Epidermal melanocyte (primary cell): Measurements from ENCODE around the gene QRFP.
A peak's percentile ranks its signal among the peaks of the same experiment; 100 is the strongest.

Experiments used
- DNase-seq: peaks from one replicate; pipeline ENCODE4 v3.0.0; 2011; ENCODE audit warnings: low spot score; ENCODE audit not compliant: insufficient read length

Gene QRFP

DNA sequence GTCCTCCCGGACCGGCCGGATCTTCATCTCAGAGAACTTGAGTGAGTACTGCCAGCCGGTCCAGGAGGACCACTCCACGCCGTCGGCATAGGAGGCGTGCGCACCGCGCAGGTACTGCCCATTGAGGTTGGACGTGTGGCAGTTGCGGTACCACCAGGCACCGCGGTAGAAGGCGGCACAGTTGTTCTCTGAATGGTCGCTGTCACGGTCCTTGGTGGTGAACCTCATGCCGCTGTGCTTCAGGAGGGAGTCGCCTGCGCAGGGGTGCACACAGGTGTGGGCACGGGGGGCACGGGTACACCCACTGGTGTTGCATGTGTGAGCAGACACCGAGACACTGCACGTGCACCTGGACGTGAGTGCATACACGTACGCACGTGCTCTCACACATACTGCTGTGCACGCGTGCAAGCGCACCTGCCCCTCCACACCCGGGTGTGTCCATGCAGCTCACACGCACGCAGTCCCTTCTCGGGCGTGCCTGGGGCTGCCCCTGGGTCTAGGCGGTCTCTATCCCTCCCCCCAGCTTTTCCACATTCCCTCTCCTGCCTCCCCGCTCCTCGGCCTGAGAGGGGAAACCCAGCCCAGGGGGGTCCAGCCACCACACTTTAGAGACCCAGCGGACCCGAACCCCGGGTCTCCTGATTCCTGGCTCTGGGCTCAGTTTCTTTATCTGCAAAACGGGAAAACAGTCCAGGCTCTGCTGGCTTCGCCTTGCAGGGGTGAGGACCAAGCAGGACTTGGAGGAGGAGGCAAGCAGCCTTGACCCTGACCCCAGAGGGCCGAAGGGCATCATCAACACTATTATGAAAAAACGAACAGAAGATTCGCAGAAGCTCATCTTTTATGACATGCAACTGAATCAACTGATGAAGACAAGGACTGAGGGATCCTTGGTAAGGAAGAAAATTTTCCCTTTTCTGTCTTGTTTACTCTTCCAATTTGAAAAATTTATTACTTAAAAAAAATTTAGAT, 7.7 kb upstream of the QRFP start:
- DNase-seq: no peak

DNA sequence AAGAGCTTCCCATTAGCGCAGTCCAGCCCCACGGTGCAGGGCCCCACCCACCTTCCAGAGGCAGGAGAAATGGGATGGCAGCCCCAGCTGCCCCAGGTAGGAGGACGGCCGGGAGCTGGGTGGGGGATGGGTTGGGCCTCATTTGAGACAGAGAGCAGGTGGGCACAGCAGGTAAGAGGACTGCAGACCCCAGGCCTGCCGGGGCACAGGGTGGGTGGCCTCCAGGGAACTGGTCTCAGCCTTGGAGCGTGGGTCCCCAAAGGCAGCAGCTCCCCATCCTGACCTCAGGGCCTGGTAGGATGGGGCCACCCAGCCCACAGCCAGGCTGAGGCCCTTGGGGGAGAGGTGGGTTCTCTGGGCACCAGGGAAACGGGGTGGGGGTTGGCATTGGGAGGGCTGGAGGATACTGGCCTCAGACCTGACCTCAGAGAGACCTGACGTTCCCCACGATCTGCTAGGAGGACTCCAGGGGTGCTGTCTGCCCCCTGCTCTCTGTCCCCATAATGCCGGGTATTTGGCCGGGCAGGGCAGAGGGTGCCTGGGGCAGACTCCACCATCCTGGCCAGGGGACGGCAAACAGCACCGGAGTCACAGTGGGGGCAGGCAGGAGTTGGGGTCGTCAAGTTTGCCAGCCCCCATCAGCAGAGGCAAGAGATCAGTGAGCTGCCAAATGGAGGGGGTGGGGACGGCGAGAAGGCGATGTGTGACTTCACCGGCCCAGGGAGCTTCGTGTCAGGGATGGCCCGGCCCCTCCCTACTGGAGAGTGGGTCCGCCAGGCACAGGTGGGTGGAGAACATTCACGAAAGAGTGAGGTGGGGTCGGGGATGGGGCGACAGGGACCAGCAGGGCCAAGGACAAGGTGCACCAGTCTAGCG, 6.8 kb upstream of the QRFP start:
- DNase-seq: no peak

DNA sequence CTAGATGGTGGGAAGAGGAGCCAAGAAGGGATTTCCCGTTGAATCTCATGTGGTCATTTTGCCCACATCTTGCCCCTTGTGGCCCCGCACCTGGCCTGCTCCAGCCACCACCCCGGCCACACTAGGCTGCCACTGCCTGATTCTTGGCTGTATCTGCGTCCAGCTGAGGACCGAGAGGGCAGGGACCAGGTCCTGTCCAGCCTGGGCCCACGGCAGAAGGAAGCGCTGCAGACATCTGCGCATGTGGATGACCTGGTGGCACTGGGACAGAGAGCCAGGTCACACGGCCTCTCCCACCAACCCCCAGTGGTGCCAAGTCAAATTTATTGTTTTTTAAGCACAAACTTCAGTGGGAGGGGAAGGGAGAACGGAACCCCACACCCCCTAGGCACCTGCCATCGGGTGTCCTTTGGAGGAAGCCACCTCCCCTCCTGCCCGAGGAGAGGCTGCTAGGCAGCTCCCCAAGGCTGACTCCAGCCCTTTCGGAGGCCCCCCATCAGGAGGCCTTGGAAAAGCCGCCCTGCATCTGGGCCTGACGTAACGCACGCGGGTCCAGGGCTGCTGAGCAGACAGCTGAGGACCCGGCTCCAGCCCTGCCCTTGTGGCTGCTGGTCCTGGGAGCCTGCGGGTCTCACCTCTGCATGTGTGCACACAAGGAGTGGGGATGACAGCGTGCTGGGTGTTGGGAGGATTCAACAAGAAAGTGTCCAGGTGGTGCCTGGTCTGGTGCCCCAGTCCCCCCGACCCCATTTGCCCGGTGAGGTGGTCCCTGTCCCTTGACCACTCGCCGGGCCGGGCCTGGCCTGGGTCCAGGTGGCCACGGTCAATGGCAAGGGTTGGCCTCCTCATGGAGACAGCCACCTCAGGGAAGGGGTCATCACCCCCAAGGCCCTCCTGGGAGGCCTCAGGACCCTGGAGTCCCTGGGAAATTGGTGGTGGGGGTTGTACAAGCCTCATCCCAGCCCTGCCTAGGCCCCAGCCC, 5.9 kb upstream of the QRFP start:
- DNase-seq: no peak

DNA sequence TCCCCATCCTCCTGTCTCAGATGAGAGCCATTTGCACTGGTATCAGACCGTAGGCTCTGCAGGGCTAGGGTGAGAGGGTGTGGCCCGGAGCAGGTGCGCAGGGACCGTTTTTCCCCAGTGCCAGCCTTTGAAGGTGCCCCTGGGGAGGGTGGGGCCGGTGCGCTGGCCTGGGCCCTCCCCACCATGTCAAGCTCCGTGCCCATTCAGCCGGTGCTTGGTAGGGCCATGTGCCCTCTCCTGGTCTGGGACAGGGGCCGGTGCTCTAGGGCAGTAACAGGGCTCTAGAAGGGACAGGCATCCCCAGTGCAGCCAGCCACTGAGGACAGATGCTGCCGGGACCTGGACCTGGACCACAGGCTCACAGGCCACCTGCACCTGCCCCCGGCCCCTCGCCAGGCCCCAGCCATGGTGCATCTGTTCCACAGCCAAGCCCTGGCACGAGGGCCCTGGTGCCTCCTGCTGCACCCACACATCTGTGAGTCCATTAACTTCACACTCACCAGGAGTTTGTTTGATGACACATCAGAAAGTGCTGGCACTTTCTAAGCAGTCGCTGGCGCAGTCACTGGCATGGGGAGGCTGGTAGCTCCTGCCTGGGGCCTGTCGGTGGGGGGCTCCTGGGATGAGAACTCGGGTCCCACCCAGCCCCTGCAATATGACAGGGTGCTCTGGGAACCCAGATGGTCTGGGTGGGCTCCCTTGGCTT, 5.0 kb upstream of the QRFP start:
- no peak for DNase-seq

DNA sequence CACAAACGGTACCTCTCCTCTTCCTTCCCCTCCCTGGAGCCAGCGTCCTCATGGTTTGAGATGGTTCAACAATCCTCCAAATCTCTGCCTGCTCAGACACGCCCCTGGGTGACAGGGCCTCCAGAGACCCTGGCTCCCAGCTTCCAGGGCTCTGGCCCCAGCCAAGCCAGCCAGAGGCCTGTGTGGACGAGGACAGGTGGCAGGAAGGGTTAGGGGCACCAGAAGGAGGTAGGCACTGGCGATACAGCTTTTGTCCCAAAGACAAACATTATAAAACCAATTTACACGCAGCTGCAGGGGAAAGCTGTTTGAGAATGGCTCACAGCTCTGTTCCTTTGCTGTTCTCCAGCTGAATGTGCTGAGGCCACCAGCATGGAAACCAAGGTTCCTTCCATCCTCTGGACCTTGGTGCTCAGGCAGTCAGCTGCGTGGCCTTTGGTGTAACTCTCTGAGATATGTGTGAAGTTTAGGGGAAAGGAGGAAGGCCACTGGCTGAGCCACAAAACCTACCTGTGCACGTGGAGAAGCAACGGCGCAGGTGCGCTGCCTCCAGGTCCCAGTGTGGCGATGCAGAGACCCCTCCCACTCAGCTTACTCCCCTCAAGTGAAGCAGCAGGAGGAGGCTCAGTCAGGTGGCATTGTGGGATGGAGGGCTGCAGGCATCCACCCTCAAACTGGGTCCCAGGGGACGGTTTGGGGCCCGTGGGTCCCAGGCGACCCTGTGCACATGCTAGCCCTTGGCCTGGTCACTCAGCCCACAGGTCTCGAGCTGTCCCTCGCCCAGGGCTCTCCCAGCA, 4.3 kb upstream of the QRFP start:
- no peak for DNase-seq

DNA sequence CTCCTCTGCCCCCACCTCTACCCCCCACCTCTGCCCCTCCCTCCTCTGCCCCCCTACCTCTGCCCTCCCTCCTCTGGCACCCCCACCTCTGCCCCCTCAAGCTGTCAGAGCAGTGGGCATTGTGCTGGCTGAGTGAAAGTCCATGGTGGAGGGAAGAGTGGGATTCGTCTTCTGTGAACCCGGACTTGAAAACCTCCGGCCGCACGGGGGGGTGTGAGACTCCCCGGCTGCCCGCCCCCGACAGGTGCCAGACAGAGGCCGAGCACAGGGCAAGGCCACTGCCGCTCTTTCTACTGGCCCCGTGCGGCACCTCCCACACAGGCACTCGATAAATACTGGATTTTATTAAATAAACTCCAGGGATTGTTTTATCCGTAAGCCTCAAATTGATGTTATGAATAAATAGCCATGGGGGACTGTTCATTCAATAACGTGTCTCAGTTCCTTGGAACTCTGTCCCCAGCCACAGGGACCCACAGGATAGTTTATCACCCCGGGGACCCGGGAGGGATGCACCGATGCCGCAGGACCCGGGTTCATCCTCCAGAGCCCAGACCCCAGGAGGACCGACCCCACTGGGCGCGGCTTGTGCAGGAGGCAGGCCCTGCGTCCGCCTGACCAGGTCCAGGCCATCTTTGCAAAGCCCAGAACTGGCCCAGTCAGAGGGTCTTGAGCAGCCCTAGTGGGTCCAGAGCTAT, 2.6 kb upstream of the QRFP start:
- no peak for DNase-seq

DNA sequence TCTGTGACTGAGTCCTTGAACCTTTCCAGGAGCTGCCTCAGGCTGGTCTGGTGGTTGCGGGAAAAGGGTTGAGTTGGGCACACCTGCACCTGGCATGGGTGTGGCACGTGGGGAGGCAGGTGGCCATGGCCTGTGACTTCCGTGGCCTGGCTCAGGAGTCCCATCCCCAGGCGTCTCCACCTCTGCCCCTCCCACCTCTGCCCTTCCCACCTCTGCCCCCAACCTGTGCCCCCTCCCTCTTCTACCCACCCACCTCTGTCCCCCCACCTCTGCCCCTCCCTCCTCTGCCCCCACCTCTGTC, 1.9 kb upstream of the QRFP start:
- no peak for DNase-seq

DNA sequence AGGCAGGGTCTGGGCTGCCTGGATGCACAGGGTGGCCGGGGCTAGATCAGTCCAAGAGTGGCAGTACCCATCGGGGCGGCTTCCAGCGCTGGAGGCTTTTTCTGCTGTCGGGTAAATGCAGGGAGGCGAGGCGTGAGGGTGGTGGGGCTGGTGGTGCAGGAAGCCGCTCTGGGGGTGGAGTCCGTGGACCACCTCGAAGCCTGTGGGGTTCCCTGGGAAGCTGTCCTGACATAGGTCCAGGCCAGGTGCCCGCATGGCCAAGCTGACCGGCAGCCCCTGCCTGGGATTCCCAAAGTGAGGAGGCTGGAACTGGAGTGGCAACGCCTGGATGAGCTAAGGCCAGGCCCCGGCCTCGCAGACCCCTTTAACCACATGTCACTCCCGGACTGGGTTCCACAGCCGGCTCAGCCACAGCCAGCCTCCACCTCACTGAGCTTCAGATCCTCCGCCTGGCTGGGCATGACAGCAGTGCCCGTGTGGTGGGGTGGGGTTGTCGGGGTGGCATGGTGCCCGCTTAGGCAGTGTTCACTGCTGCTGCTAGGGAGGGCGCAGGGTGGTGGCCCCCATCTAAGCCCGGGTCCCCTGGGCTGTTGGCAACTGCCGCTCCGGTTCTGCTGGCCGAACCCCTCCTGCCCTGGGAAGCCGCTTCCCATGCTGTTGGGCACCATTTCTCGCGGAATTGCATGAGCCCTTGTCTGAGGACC, 1.4 kb upstream of the QRFP start:
- DNase-seq: no peak

DNA sequence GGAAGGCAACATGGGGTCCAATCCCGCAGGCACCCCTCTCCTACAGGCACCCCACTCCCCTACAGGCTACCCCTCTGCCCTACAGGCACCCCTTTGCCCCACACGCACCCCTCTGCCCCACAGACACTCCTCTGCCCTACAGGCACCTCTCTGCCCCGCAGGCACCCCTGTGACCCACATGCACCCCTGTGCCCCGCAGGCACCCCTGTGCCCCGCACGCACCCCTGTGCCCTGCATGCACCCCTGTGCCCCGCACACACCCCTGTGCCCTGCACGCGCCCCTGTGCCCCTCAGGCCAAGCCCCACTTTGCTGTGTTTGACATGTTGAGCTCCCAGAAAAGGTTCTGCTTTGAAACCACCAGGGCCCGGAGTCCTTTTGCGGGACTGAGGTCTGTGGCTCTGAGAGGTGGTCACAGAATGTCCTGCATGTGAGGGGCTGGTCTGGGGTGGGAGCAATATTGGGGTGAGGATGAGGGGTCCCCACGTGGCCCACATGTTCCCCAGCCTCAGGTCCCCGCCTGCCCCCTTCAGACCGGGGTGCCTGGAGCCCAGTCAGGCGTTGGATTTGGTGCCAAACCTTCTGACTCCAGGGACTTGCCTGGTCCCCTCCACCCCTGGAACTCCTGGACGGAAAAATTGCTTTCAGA, 616 bp upstream of the QRFP start:
- DNase-seq: no peak

DNA sequence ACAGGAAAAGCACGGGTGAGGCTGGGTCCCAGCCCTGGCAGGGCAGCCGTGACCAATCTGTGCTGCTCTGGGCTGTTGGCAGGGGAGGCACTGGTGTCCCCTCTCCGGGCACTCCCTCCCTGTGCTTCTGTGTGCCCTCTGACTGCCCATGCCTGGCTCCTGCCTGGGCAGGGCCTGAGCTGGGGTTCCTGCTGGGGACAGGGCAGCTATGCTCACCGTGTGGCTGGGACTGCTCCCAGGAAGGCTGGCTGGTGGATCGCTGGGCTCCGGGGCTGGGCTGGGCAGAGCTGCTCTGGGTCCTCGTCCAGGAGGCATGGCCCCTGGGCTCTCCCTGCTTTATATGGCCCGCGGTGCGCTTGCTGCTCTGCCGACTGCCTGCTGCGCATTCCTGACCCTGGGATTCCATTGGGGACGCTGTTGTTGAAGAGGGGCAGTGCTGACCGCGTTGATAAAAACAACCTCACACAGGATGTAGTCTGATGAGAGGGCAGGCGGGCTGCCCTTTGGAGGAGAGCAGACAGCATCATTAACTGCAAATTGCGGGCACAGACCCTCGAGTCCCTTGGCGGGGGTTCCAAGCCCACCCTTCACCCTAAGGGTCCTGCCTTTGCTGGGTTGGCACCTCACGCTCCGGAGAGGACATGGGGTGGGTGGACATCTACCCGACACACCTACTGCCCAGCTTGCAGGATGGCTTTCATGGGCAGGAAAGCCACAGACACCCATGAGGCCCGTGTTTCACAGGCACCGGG, 955 bp downstream of the QRFP start:
- no peak for DNase-seq

DNA sequence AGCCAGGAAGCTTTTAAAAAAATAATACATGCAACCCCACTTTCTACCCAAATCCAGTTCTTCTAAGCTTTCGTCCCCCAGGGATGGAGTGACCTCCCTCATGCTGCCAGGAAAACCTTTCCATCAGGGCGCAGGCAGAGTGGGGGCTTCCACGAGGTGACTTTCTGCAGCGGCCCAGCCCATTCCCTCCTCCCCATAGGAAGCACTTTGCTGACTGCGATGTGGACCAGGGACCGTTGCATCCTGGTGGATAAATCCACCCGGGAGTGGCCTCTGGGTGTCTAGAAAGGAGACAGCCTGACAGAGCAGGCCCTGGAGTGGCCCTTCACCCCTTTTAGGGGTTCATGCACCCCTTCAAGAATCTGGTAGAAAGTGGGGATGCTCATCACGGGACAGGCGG, 1.6 kb downstream of the QRFP start:
- DNase-seq: no peak

DNA sequence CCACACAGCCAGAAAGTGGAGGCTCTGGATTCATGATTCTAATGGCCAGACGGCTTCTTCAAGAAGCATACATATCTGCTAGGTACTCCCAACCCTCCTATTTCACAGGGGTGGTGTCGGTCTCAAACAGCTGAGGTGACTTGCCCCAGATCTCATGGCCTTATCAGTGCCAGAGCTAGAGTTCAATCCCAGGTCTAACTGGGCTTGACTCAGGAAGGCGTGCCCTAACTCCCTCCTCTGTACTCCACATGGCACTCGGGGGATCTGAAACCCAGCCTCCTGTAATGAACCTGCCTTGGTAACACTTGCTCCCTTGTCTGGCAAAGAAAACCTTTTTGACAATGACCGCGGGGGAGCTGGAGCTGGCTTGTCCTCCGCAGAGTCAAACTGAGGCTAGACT, 2.1 kb downstream of the QRFP start:
- DNase-seq: no peak

DNA sequence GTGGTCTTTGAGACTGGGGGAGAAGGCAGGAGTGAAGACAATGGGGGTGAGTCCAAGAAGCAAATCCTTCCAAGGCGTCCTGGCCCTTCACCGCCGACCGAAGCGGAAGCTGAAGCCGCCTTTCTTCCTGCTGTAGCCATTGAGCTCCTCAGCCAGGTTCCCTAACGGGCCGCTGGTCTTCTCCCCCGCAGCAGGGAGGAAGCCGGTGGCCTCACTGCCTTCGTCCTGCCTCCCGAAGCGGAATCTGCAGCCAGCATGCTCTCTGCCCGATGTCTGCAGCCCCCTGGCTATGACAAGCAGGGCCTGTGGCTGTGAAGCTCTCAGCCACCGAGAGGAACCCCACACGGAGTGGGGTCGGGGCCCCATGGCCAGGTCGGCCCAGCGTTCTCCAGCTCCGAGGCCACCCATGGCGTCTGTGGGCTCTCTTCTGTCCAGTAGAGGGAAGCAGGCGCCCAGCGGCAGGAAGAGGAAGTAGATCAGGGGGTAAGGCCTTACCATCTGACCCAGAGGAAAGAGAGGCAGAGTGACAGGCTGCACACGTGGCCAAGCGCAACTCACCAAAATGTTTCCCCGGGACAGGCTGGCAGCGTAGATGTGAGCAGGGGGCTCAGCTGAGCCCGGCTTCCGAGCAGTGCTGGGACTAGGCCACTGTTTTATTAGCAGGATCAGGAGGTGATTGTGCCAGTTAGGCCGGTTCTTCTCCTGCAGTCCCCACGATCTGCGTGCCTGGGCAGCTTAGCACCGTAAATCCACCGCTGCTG, 3.1 kb downstream of the QRFP start:
- peak; percentile 69 for DNase-seq

DNA sequence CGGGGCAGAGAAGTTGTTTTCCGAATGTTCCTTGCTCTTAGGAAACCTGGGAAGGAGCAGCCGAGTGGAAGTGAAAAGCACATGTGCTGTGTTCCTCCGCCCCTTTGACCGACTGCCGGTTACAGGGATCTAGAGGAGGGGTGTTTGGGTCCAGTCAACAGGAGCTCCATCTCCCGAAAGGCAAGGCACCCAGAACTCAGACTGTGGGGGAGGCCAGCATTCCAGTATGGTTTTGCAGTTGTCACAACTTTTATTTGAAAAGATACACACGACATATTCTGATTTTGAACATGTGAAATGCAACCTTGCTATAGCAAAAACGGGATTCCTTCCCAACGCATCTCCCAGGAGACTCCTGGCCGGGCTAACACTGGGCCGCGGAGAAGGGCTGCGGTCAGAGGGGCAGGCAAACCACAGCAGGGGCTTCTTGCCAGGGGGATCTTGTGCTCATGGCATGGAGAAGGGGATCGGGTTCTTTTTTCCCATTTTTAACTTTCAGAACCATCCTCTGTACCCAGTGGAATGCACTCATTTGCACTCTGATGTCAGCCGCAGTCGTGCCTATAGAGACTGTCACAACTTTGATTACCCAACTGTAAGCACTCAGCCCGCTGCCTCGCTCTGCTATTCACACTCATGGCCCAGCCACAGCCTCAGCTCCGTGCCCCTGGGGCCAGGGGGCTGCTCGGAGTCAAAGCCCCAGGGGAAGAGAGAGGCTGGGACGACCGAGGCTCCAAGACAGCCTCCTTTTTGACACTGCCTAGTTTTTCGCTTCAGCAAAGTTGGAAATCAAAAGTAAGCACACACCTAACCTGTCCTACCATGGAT, 3.9 kb downstream of the QRFP start:
- no peak for DNase-seq

DNA sequence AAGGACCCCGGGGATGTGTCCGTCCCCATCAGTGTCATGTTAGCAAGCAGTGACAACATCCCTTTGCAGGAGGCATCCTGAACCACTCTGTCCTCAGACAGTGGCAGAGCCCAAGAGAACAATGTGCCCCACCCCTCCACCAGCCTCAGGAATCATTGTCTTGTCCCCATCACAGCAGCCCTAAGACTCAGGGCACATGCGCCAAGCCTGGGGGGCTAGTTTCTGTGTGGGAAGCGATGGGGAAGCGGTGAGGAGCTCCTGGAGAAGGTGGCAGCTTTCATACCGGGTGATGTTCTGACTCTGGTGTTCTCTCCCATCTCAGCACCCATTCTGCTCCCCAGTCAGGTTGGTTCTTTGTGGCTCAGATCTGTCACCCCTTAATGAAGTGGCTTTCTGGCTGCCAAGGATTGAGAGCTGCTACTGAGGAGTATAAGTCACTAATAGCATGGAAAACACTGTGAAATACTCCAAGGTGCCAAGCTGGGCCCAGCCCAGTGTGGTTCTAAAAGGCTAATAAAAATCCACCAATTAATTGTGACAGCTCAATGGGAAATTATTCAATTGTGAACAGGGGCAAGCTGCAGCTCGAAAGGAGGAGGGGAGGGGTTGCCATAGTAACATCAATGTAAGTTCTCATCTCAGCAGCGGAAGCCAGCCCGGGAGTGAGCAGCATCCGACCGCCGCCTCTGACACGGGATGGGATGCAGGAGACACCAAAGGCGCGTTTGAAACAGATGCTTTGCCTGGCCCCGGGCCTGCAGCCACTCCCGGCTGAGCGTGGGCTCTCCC, 4.7 kb downstream of the QRFP start:
- no peak for DNase-seq
